ENCODE data around the gene SLC35G3. TPM values are rescaled to one million over a fixed set of nuclear protein-coding genes. Genes with fewer than 3 reads are reported as not detected.
A peak's percentile ranks its signal among the peaks of the same experiment; 100 is the strongest.

The SLC35G3 gene
- total RNA-seq, 4 donors from 2014 or later: not detected

DNA sequence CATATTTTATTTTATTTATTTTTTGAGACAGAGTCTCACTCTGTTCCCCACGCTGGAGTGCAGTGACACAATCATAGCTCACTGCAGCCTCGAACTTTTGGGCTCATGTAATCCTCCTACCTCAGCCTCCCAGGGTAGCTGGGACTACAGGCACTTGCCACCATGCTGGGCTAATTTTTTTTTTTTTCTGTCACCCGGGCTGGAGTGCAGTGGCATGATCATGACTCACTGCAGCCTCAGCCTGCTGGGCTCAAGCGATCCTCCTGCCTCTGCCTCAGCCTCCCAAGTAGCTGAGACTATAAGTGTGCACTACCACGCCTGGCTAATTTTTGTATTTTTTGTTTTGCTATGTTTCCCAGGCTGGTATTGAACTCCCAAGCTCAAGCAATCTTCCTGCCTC lies 29.5 kb downstream of the SLC35G3 start:
- no peak for DNase-seq
- H3K4me1 ChIP-seq: no peaks in the 10 kb centered on the region
- intact Hi-C loops (cut with DNase I; ENCODE audit: low total_unique reads): no loop called here
- no peaks in the 10 kb centered on the region for H3K27me3 ChIP-seq
- H3K27ac ChIP-seq: no peak overlapping the region
- no peak overlapping the region for H3K4me3 ChIP-seq
- TF ChIP-seq POLR2A (IDR thresholded peaks at IDR 0.05): no peak
- in situ Hi-C loops (cut with MboI; ENCODE audit: low pct_ligation_motif_present in 1 of 4, low pct_unique_long_range_greater_than_20kb in 1 of 4, low sequenced_read_pairs in 3 of 4): loop anchor here in 3 of 4 donors (10.0 to 25.0 kb wide), 3 partner anchors 370 to 573 kb away; partner anchors contain the start of genes SLFN12L (in 3 of the 3) and RASL10B (in 1 of the 3)
- H3K9me3 ChIP-seq: no peaks in the 10 kb centered on the region
- WGBS, 2 donors (ENCODE audit: low coverage in 1 of 2): 73 to 80% methylated on average over 1 to 5 of the region's 5 CpGs
- H3K36me3 ChIP-seq: no peaks in the 10 kb centered on the region

DNA sequence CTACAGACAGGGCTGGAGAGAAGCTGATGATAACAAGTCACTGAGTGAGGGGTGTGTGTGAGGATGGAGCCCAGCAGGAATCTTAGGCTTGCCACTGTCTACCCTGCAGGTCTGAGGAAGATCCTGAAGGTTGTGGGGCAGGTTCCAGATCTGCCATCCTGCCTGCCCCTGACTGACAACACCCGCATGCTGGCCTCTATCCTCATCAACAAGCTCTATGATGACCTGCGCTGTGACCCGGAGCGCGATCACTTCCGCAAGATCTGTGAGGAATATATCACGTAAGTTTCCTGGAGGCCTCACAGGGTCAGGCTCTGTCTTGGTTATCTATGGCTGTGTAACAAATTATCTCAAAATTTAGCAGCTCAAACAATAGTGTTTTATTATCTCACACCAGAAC lies 30.3 kb downstream of the SLC35G3 start:
- intact Hi-C loops (cut with DNase I; ENCODE audit: low total_unique reads): no loop called here
- no peak for DNase-seq

DNA sequence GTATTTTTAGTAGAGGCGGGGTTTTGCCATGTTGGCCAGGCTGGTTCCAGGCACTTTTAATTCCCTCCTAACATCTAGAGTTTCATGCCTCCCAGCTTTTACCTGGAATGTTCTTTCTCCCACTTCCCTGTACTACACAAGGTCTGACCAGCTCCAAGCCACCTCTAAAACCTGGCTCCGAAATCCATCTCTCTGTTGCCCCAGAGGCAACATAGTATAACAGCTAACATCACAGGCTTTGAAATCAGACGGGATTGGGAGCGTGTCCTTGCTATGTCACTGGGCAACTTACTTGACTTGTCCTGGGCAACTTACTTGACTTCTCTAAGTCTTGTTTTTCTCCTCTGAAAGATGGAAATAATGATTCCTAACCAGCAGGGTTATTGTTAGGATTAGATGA lies 31.4 kb downstream of the SLC35G3 start:
- no peaks in the 10 kb centered on the region for H3K27me3 ChIP-seq
- TF ChIP-seq, protein P1, sequence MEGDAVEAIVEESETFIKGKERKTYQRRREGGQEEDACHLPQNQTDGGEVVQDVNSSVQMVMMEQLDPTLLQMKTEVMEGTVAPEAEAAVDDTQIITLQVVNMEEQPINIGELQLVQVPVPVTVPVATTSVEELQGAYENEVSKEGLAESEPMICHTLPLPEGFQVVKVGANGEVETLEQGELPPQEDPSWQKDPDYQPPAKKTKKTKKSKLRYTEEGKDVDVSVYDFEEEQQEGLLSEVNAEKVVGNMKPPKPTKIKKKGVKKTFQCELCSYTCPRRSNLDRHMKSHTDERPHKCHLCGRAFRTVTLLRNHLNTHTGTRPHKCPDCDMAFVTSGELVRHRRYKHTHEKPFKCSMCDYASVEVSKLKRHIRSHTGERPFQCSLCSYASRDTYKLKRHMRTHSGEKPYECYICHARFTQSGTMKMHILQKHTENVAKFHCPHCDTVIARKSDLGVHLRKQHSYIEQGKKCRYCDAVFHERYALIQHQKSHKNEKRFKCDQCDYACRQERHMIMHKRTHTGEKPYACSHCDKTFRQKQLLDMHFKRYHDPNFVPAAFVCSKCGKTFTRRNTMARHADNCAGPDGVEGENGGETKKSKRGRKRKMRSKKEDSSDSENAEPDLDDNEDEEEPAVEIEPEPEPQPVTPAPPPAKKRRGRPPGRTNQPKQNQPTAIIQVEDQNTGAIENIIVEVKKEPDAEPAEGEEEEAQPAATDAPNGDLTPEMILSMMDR (IDR thresholded peaks at IDR 0.05): no peak
- TF ChIP-seq POLR2A (IDR thresholded peaks at IDR 0.05): no peak
- TF ChIP-seq POLR2AphosphoS5 (IDR thresholded peaks at IDR 0.05): no peak
- no peak for TF ChIP-seq EP300 (IDR thresholded peaks at IDR 0.05; ENCODE audit: low read depth)
- intact Hi-C loops (cut with DNase I; ENCODE audit: low total_unique reads) (no loop called here), in situ Hi-C loops (cut with MboI; ENCODE audit: low pct_ligation_motif_present in 1 of 4, low pct_unique_long_range_greater_than_20kb in 1 of 4, low sequenced_read_pairs in 3 of 4) (loop anchor here in 3 of 4 donors (10.0 to 25.0 kb wide), 3 partner anchors 372 to 575 kb away; partner anchors contain the start of genes SLFN12L (in 3 of the 3) and RASL10B (in 1 of the 3))
- WGBS, 2 donors (ENCODE audit: low coverage in 1 of 2): 83 to 87% methylated on average over 3 to 4 of the region's 4 CpGs
- no peak overlapping the region for H3K4me3 ChIP-seq
- no peaks in the 10 kb centered on the region for H3K9me3 ChIP-seq
- H3K27ac ChIP-seq: no peak overlapping the region
- no peaks in the 10 kb centered on the region for H3K4me1 ChIP-seq
- no peaks in the 10 kb centered on the region for H3K36me3 ChIP-seq
- no peak for DNase-seq

More for the DNA sequence above, 30.3 kb downstream of the SLC35G3 start:
- Histone ChIP-seq H3K27ac (no peak overlapping the region), H3K4me1 (no peaks in the 10 kb centered on the region), H3K9me3 (no peaks in the 10 kb centered on the region), H3K4me3 (no peak overlapping the region), H3K36me3 (no peaks in the 10 kb centered on the region), H3K27me3 (no peaks in the 10 kb centered on the region)
- in situ Hi-C loops (cut with MboI; ENCODE audit: low pct_ligation_motif_present in 1 of 4, low pct_unique_long_range_greater_than_20kb in 1 of 4, low sequenced_read_pairs in 3 of 4): loop anchor here in 3 of 4 donors (10.0 to 25.0 kb wide), 3 partner anchors 371 to 573 kb away; partner anchors contain the start of genes SLFN12L (in 3 of the 3) and RASL10B (in 1 of the 3)
- TF ChIP-seq POLR2A (IDR thresholded peaks at IDR 0.05): no peak
- WGBS, 2 donors (ENCODE audit: low coverage in 1 of 2): 94% methylated on average over 7 of the region's 7 CpGs; no CpG with 5 or more reads in 1 of the 2 donors

DNA sequence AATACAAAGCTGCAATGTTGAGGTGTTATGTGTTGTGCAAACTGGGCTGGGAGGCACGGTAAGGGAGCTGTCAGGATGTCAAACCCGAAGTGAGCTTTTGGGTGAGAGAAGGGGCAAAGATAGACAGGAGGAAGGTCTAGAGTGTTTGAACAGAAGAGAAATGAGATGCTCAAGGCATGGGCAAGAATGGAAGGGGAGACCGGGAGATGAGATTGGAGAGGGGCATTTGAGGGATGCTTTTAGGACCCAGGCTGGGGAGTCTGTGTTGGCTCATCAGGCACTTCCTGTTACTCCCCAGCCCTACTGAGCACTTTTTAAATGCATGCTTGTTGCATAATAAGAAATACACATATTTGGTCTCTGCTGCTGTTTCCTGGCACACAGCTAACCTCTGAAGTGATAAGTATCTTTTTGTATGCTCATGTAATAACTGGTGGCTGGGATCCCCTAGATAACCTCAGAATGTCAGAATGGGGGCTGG lies 32.9 kb downstream of the SLC35G3 start:
- no peaks in the 10 kb centered on the region for H3K4me1 ChIP-seq
- H3K27ac ChIP-seq: peak overlapping the region in 1 of 4 donors; percentile 6
- WGBS, 2 donors (ENCODE audit: low coverage in 1 of 2): 69% methylated on average over 3 of the region's 3 CpGs; no CpG with 5 or more reads in 1 of the 2 donors
- DNase-seq: no peak
- no peaks in the 10 kb centered on the region for H3K27me3 ChIP-seq
- H3K36me3 ChIP-seq: no peaks in the 10 kb centered on the region
- no peaks in the 10 kb centered on the region for H3K9me3 ChIP-seq
- TF ChIP-seq POLR2A (IDR thresholded peaks at IDR 0.05) (no peak), EP300 (IDR thresholded peaks at IDR 0.05; ENCODE audit: low read depth) (no peak), POLR2AphosphoS5 (IDR thresholded peaks at IDR 0.05) (no peak)
- TF ChIP-seq, protein P1 (IDR thresholded peaks at IDR 0.05): no peak
- in situ Hi-C loops (cut with MboI; ENCODE audit: low pct_ligation_motif_present in 1 of 4, low pct_unique_long_range_greater_than_20kb in 1 of 4, low sequenced_read_pairs in 3 of 4) (loop anchor here in 3 of 4 donors (10.0 to 25.0 kb wide), 3 partner anchors 373 to 576 kb away; partner anchors contain the start of genes SLFN12L (in 3 of the 3) and RASL10B (in 1 of the 3)), intact Hi-C loops (cut with DNase I; ENCODE audit: low total_unique reads) (no loop called here)
- no peak overlapping the region for H3K4me3 ChIP-seq

DNA sequence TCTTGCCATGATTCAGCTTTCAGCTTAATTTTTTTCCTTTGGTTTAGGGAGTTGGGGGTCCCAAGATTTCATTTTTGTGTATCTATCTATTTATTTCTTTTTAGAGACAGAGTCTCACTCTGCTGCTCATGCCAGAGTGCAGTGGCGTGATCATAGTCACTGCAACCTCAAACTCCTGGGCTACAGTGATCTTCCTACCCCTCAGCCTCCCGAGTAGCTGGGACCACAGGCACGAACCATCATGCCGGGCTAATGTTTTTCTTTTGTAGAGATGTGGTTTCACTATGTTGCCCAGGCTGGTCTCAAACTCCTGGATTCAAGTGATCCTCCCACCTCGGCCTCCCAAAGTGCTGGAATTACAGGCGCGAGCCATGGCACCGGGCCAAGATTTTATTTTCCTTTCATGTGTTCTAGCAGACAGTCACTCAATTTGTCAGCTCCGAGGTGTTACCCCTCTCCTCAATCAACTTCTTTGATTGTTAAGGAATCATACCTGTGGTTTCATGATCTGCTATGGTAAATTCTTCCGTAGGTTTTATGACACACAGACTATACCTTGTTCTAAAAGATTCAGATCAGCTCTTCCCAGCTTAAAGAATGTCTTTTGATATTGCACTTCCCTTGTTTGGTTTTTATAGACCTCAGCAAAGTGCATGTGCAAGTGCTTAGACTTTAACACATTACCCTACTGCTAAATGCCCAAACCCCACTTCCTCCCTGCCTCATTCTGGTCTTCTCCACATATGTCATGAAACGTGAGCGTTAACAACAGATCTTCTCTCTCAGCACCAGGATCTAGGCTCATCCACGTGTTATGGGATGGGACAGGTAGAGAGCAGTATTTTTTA lies 33.6 kb downstream of the SLC35G3 start:
- DNase-seq: no peak
- intact Hi-C loops (cut with DNase I; ENCODE audit: low total_unique reads) (no loop called here), in situ Hi-C loops (cut with MboI; ENCODE audit: low pct_ligation_motif_present in 1 of 4, low pct_unique_long_range_greater_than_20kb in 1 of 4, low sequenced_read_pairs in 3 of 4) (loop anchor here in 3 of 4 donors (10.0 to 25.0 kb wide), 3 partner anchors 374 to 577 kb away; partner anchors contain the start of genes SLFN12L (in 3 of the 3) and RASL10B (in 1 of the 3))
- no peaks in the 10 kb centered on the region for H3K27me3 ChIP-seq
- no peak for TF ChIP-seq EP300 (IDR thresholded peaks at IDR 0.05; ENCODE audit: low read depth)
- no peak for TF ChIP-seq POLR2AphosphoS5 (IDR thresholded peaks at IDR 0.05)
- TF ChIP-seq, protein P1 (IDR thresholded peaks at IDR 0.05): no peak
- TF ChIP-seq POLR2A (IDR thresholded peaks at IDR 0.05): no peak
- whole genome bisulfite sequencing, 2 donors (ENCODE audit: low coverage in 1 of 2): 53 to 59% methylated on average over 10 to 13 of the region's 13 CpGs
- H3K36me3 ChIP-seq: no peaks in the 10 kb centered on the region
- H3K27ac ChIP-seq: peak overlapping the region in 1 of 4 donors; percentile 6
- H3K4me3 ChIP-seq: no peak overlapping the region
- no peaks in the 10 kb centered on the region for H3K9me3 ChIP-seq
- H3K4me1 ChIP-seq: no peaks in the 10 kb centered on the region

Measured in transverse colon (tissue), 4 donors.